GM18873 (cell line): Measurements from ENCODE around the gene ADPRH.

Source experiments
- ATAC-seq: cut with Tn5 transposase; IDR thresholded peaks from one replicate; pipeline ENCODE4 v1.9.1; 2021; ENCODE audit warnings: mild to moderate bottlenecking, moderate library complexity, moderate number of reproducible peaks; ENCODE audit not compliant: unreplicated experiment, low FRiP score

The ADPRH gene

DNA sequence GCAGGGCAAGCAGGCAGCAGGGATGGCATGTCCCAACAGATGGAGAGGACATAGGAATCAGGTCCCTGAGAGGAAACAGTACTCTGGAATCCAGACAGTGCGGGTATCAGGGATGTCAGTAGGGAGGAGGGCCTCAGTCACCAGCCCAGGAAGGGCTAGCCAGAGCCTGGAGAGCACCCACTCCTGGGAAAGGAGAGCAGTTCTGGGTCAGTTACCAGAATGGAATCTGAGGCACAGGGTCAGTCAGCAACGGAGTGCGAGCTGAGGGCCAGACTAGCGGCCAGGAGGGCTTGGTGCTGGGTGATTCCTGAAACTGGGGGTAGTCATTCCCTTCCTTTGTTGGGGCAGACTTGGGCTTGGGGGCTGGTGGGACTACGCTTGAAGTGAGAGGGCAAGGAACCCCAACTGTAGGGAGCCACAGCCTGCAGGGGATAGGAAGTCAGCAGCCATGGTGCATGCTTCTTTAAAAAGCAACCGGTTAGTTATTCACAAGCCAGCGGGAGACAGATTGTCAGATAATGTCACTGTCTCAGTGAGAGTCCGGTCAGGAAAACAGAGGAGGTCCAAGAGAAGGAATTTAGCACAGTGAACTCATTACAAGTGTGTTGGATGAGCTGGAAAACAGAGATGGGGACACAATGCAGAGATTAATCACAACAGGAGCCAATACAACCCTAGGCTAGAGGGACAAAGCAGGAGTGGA is 46.3 kb downstream of the ADPRH start:
- ATAC-seq: no peak

DNA sequence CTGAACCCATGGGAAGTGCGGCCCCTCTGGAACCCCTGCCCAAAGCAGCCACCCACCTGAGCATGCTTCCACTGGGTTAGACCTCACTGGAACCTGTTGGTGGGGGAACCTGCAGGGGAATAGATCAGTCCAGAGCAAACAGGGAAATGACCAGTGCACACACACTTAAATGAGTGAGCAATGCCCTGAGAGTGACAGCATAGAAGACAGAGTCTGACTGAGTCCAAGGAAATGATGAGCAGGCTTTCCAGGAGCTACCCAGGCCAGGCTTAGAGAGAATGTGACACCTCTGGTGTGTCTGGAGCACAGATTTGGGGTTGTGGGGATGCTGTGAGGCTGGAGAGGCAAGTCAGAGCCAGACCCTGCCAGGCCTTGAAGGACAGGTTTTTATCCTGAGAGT is 46.9 kb downstream of the ADPRH start:
- ATAC-seq: no peak

DNA sequence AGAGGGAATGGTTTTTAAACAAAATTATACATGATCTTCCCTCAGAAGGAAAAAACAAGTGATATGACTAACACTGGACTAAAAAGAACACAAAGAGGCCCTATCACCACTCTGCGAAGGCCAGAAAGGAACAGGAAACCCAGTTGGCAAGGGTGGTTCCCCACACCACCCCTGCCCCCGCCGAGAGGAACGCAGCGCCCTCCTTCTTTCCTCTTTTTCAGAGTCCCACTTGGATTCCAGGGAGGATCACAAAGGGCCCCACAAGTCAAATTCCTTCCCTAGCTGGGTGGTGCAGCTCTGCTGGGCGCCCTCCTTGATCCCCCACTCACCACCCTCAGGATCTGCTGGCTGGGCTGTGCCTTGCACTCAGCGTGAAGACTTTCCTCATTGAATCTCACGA is 48.2 kb downstream of the ADPRH start:
- ATAC-seq: no peak

- ATAC-seq: peak; percentile 54
Observed at GRCh38 chr3:119628390-119628789, 49.1 kb downstream of the ADPRH start.

GRCh38 chr3:119628816-119629445 is 49.6 kb downstream of the ADPRH start:
- ATAC-seq: peak; percentile 29

DNA sequence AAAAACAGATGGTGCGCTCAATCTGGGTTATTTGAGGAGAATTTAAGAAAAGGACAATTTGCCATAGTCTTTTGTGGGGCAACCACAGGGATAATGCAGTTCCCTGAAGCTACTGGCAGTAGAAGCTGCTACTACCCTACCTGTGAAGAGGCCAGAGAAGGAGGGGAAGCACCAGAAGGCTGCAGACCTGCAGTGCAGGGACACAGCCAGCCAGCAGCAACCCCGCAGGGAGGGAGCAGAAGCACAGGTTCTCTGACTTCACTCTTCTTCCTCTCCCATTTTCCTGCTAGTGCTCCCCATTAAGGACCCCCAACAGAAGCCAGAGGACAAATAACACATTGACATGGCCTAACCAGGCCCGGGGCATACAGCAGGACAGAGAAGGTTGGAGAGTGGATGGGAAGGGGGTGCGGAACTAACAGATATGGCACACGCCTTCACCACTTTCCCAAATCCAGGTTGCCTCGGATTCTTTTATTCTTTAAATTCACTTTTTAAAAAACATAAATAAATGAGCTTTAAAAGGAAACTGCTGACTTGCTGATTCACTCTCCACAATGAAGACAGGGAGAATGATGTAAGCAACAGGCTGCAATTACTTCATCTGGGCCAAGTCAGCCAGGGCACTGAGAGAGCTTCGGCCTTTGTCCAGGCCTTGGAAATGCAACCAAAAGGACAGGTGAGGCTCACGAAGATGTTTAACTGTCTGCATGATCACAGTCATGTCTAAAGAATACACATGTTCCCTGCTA is 51.0 kb downstream of the ADPRH start:
- no peak for ATAC-seq

GRCh38 chr3:119630880-119631329 is 51.6 kb downstream of the ADPRH start:
- ATAC-seq: no peak

GRCh38 chr3:119631516-119631915 is 52.2 kb downstream of the ADPRH start:
- no peak for ATAC-seq

DNA sequence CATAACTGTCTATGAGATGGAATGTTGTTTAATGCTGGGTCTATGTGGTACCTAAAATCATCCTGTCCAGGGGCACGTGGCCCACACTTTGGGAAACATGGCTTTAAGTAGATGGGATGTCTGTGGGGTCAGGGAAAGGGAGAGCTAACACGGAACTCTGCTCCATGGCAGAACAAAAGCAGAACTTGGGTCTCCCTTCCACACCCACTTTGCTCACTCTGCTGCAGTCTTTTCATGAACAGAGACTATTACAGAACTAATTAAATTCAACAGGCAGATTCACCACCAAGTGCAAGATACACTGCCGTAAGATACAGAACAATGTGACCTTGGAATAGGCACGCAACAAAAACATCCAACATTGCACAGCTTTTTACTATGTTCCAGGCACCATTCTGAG is 52.9 kb downstream of the ADPRH start:
- no peak for ATAC-seq

GRCh38 chr3:119632829-119633228 is 53.5 kb downstream of the ADPRH start:
- ATAC-seq: no peak

- no peak for ATAC-seq
Observed at GRCh38 chr3:119635719-119636118, 56.4 kb downstream of the ADPRH start.

DNA sequence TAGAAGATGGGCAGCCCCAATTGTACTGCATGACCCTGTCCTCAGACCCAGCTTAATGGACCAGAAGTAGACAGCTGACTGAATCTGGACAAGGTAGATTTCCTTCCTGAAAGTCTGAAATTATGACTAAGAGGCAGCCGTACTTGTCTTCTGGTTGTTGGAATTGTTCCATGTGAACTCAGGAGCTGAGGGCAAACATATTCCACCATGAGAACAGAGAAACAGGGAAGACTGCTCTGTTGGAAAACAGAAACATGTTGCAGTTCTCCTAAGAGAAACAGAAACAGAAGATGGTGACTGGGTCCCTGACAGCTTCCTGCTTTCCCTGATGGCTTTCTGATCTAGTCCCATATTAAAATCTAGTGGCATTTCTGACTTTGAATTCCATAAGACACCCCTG is 57.0 kb downstream of the ADPRH start:
- ATAC-seq: no peak

GRCh38 chr3:119636891-119637611 is 57.8 kb downstream of the ADPRH start:
- no peak for ATAC-seq

- peak; percentile 34 for ATAC-seq
Observed at GRCh38 chr3:119637679-119638477, 58.6 kb downstream of the ADPRH start.
